ENCODE results near the gene KLHL40.

The KLHL40 gene

DNA sequence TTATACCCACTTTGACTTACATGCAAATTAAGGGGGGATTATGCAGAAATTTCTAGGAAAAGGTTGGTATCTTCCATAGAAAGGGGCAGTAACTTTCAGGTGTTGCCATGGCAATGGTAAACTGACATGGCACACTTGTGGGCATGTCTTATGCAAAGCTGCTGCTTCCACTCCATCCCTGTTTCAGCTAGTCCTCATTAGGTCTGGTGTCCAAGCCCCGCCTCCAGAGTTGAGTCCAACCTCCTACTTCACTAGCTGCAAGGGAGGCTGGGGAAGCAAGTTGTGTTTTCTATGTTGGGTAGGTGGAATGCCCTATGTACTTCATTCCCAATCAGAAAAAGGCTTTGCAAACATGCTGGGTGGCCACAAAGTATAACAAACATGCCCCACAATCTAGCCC is 14.7 kb upstream of the KLHL40 start:
- no peak for DNase-seq (ENCODE audit: low read depth)

DNA sequence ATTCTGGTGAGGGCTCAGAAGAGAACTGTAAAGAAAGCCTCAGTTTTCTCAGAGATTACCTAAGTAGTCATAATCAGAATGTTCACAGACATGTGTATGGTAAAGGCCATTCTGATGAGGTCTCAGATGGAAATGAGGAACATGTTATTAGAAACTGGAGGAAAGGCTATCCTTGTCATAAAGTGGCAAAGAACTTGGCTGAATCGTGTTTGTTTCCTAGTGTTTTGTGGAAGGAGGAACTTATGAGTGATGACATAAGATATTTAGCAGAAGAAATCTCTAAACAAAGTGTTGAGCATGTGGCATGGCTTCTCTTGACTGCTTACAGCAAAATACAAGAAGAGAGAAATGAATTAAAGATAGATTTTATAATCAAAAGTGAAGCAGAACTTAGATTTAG is 12.8 kb upstream of the KLHL40 start:
- no peak for DNase-seq (ENCODE audit: low read depth)

DNA sequence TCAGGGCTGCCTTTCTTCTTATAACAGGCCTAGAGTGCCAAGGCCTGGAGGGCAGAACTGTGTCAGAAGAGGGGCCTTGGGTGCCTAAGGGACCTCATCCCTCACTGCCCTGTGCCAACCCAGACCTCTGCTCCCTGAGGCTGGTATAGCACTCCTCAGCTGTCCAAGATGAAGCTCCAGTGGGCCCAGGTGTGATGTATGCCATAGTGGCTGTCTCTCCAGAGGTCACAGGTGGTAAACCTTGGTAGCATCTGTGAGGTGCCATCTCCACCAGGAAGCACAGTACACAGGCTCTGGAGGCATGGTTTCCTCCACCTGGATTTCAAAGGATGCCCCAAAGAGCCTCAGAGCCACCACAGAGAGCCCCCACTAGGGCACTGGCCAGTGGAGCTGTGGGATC is 12.3 kb upstream of the KLHL40 start:
- no peak for DNase-seq (ENCODE audit: low read depth)

DNA sequence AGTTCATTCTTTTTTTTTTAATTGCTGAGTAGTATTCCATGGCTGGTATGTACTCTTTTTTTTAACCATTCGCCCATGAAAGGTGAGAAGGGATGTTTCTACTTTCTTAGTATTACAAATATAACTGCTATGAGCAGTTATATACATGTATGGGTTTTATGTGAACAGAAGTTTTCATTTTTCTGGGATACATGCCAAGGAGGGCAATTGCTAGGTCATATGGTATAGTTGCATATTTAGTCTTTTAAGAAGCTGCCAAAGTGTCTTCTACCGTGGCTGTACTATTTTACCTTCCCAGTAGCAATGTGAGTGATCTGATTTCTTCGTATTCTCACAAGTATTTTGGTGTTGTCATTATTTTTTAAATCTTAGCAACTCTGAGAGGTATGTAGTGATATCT is 11.2 kb upstream of the KLHL40 start:
- no peak for DNase-seq (ENCODE audit: low read depth)

DNA sequence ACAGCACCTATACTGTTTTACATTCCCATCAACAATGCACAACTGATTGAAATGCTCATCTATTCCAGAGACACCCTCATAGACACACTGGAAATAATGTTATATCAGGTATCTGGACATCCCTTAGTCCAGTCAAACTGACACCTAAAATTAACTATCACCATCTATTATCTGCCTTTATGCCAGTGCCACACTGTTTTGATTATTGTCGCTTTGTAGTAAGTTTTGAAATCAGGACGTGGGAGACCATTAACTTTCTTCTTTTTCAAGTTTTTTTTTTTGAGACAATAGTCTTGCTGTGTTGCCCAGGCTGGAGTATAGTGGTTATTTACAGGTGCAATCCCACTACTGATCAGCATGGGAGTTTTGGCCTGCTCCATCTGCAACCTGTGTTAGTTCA is 9.4 kb upstream of the KLHL40 start:
- no peak for DNase-seq (ENCODE audit: low read depth)

DNA sequence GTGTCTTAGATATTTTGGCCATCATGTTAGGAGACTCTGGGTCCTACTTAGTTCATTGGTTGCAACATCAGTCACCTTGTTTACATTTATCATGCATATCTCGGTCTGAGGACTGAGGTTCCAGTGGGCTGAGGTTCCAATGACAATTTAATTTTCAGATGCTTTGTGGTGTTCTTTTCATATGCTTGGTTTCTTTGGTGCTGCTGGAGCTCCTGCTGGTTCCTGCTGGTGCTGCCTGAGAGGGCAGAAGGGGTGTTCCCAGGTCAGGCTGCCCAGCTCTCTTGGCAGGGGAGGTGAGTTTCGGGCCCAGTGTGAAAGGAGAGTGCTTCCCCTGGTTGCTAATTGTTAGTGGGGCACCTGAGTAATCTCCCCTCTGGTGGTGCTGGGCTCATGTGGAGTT is 6.9 kb upstream of the KLHL40 start:
- DNase-seq (ENCODE audit: low read depth): no peak

DNA sequence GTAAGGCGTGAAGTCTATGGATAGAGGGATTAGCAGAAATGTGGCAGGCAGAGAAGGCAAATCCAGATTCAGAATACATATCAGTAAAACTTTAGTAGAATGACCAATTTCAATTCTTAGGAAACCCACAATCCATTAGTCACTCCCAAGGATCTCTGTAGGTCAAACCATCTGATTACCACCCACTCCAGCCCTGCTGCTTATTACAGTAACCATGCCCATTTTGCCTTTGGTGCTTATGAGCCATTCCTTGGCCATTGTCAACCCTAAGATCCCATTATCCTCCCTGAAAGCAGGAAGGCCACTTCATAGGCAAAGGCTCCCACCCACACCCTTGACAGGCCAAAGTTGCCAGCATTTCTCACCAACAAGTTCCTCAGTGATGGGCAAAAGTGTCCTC is 5.1 kb upstream of the KLHL40 start:
- no peak for DNase-seq (ENCODE audit: low read depth)

DNA sequence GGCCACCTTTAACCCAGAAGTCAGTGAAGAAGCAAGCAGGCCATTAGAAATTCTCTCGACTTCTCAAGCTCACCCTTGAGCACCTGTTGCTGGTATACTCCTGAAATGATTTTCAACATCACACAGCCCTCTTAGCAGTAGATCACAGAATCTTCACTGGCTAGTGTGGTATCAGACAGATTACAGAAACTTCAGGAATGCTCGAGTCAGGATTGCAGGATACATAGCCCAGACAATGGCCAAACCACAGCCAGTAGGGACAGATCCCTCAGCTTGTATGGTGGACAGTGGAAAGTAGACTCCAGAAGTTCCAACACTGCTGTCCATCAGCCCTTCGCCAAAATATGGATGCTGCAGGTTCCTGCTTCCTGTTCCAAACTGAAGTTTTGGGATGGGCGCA is 4.5 kb upstream of the KLHL40 start:
- DNase-seq (ENCODE audit: low read depth): no peak

DNA sequence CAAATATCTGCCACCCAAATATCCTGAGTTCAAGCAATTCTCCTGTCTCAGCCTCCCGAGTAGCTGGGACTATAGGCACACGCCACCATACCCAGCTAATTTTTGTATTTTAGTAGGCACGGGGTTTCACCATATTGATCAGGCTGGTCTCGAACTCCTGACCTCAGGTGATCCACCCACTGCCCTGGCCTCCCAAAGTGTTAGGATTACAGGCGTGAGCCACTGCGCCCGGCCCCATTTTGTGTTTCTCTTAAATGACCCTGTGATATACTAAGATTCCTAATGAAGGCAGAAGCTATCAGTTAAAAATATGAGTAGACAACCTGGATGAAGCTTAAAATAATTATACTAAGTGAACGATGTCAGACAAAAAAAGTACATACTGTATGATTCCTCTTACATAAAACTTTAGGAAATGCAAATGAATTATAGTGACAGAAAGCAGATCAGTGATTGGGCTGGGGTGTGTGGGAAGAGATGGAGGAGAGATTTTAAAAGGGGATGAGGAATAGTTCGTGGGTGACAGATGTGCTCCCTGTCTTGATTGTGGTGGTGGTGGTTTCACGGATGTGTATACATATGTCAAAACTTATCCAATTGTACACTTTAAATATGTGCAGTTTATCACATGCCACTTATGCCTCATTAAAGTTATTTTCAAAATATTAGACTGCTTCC is 3.8 kb upstream of the KLHL40 start:
- DNase-seq (ENCODE audit: low read depth): no peak

DNA sequence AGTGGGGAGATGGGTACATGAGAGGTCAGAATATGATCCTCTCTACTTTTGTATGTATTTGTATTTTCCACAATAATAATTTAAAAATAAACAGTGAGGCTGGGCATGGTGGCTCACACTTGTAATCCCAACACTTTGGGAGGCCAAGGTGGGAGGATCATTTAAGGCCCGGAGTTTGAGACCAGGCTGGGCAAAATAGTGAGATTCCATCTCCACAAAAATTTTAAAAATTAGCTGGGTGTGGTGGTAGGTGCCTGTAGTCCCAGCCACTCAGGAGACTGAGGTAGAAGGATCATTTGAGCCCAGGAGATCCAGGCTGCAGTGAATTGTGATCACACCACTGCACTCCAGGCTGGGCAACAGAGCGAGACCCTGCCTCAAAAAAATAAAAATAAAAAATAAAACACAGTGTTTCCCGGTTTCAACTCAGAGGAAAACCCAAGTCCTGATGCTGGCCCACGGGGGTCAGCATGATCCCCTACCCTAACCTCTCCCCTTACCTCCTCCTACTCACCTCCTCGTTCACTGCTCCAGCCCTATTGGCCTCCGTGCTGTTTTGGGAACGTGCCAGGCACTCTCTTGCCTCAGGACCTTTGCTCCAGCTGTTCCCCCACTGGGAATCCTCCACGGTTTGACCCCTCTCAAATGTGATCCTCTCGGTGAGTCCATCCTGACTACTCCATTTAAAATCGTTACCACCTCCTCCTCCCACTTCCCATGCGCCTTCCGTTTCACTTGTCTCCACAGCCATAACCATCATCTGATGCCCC is 2.9 kb upstream of the KLHL40 start:
- DNase-seq (ENCODE audit: low read depth): no peak

DNA sequence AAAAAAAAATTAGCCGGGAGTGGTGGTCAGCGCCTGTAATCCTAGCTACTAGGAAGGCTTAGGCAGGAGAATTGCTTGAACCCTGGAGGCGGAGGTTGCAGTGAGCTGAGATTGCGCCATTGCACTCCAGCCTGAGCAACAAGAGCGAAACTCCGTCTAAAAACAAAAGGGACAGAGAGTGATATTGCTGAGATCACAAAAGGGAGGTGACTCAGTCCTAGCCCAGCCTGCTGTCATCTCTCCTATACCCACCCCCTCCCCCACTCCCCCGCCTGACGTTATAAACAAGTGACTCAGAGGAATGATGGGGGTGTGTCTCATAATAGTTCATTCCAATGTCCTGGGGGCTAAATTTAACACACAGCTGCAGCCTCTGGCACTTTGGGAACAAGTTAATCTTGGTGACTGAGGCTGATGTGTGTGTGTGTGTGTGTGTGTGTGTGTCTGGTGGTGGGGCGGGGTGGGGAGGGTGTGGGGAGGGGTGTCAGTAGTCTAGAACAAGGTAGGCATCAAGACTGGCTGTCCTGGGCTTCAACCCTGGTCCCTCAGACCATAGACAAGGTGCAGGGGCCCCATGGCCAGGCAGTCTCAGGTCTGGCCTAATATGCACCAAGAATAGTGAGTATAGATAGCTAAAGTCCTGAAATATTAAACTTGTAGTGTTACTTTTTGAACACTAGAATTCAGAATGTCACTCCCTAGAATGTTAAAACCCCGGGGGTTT is 1.3 kb upstream of the KLHL40 start:
- DNase-seq (ENCODE audit: low read depth): peak; percentile 87

DNA sequence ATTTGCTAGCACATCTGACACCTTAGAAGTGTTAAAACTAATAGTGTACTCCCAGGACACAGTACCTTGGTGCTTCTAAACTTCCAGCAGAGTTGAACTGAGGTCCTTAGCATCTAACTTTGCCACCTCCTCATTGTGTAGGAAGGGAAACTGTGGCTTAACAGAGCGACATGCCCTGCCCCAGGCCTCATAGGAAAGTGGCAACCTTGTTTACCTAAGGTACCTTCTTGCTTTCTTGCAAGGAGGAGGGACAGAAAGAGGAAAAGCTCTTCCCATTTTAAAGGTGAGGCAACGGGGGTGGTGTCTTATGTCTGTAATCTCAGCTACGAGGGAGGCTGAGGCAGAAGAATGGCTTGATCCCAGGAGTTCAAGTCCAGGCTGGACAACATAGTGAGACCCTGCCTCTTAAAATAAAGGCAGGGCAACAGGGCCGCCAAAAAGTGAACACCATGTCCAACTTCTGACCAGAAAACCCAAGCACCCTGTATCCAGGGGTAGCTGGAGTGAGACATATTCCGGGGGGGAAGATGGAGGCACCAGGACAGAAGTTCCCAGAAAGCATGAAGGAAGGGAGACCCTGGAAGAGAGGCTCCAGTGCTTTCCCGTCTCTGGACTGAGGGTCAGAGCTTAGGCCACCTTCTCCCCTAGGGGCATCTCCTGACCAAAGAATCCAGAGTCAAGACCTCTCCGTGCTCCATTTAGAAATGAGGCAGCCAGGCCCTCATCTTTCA is 540 bp upstream of the KLHL40 start:
- no peak for DNase-seq (ENCODE audit: low read depth)

DNA sequence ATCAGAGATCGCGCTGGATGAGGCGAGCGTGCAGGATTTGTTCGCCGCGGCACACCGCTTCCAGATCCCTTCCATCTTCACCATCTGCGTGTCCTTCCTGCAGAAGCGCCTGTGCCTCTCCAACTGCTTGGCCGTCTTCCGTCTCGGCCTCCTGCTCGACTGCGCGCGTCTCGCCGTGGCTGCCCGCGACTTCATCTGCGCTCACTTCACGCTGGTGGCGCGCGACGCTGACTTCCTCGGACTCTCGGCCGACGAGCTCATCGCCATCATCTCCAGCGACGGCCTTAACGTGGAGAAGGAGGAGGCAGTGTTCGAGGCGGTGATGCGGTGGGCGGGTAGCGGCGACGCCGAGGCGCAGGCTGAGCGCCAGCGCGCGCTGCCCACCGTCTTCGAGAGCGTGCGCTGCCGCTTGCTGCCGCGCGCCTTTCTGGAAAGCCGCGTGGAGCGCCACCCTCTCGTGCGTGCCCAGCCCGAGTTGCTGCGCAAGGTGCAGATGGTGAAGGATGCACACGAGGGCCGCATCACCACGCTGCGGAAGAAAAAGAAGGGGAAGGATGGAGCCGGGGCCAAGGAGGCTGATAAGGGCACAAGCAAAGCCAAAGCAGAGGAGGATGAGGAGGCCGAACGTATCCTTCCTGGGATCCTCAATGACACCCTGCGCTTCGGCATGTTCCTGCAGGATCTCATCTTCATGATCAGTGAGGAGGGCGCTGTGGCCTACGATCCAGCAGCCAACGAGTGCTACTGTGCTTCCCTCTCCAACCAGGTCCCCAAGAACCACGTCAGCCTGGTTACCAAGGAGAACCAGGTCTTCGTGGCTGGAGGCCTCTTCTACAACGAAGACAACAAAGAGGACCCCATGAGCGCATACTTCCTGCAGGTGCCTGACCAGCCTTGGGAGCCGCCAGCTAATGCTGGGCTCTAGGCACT is 819 bp downstream of the KLHL40 start:
- DNase-seq (ENCODE audit: low read depth): no peak

DNA sequence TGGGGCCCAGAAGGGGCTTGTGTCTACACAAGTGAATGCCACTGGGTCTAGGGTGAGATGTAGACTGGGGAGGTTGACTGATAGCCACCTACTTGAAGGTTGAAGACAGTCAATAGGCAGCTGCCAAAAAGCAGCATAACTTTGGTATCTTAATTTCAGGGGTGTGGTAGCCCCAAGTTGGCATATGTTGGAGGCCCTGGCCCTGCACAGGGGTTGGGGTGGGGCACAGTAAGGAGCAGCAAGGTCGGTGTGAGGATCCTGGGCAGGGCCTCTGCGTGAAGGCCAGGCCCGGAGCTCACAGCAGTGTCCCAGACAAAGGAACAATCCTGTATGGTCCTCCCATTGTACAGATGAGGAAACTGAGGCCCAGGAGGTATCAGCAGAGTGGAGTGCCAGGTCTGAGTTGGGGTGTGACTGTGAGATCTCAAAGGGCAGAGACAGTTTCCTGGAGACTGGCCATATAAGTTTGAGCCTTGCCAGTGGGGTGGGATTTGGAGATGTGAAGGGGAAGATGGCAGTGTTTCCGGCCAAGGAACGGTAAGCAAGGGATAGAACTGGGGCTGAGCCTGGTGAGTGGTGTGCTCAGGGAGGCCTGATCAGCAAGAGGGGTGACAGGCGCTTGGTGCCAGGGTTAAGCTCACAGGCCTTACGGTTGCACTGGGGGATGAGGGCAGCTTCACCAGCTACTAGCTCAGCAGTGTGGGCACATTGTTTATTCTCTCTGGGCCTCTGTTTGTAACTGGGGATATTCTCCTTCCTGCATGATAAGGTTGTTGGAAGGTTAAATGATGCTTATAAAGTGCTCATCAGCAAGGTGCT is 1.7 kb downstream of the KLHL40 start:
- DNase-seq (ENCODE audit: low read depth): no peak

DNA sequence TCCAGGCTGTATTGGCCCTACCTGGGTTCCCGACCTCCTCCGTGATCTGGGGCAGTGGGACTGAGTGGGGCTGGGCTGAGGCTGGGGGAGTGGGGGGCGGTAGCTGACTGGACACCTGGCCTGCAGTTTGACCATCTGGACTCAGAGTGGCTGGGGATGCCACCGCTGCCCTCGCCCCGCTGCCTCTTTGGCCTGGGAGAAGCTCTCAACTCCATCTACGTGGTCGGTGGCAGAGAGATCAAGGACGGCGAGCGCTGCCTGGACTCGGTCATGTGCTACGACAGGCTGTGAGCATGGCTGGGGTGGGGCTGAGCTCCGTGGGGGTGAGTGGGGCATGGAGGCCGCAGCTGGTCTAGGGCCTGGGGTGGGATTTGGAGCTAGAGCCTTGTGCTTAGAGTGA is 2.7 kb downstream of the KLHL40 start:
- DNase-seq (ENCODE audit: low read depth): no peak

DNA sequence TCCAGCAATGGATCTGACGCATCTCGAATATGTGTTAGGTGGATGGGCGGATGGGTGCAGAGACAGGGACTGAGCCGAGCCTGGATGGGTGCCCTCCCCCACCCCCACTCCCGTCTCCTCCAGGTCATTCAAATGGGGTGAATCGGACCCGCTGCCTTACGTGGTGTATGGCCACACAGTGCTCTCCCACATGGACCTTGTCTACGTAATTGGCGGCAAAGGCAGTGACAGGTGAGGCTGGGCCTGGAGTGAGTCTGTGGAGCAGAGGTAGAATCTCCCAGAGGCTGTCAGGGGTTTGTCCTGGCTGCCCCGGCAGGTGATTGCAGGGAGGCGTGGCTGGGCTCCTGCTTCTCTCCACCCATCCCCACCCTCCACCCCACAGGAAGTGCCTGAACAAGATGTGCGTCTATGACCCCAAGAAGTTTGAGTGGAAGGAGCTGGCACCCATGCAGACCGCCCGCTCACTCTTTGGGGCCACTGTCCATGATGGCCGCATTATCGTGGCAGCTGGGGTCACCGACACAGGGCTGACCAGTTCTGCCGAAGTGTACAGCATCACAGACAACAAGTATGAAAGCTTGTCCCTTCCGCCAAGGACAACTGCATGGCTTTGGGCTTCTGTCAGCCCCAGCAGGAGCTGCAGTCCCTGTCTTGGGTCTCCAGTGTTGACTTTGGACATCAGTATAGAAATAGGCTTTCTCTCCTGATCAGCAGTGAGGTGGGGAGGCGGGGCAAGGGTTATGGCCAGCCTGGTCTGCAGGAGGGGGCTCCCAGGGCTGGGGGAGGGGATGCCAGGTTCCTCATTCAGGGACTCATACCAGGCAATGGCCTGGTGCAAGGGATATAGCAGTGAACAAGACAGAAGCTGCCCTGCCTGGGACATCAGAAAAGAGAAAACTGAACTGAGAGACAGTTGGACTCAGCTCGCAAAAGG is 3.4 kb downstream of the KLHL40 start:
- no peak for DNase-seq (ENCODE audit: low read depth)

DNA sequence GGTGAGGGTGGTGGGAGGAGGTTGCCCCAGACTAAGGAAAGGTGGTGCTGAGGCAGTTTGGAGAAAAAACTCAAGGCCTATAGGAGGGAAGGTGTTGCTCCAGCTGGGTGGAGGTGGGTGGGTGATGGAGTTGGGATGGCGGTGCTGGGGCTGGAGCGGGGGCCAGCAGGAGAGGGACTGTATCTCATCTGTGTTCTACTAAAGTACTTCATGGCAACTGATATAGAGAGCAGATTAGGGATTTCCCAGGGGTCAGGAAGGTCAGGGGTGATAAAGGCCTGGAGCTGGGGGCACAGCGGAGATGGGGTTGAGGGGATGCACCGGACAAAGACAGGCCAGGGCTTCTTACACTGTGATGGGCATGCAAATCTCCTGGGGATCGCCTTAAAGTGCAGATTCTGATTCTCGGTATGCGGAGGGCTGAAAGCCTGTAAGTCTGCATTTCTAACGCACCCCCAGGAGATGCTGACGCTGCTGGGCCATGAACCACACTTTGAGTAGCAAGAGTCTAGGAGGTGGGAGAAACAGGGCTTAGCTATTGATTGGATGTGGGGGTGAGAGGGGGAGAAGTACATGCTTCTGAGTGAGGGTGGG is 4.2 kb downstream of the KLHL40 start:
- DNase-seq (ENCODE audit: low read depth): no peak

DNA sequence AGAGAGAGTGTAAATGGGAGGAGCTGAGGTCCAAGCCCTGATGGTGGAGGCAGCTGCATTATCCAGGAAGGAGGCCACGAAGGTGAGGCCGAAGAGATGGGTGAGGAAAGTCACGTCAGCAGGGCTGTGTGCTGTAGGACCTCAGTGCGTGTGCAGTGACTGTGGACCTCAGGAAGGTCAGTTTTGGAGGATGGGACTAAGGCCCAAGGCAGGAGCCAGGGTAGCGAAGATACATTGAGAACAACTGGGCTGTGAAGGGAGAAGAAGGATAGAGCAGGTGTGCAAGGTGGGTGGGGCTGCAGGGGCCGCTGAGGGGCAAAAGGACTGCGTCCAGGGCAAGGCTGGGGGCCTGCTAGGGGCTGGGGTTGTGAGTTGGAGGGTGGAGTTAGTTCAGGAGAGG is 4.9 kb downstream of the KLHL40 start:
- DNase-seq (ENCODE audit: low read depth): no peak
